Duodenal mucosa (tissue), 2 donors: ENCODE data around the gene POLL.
"Not testable (repeated sequence)": the region's sequence is repeated elsewhere in the genome, so short reads cannot be mapped to it uniquely, and the experiment has no call there.

Experiments used
- H3K27ac ChIP-seq: one replicate; pipeline ENCODE4 v1.7.0; 2013; ENCODE audit warnings: low read depth, low read length
- H3K27me3 ChIP-seq, 2 donors: one replicate each; pipeline ENCODE4 v1.7.0; 2013; ENCODE audit warnings: low read length in 2 of 2, control low read depth in 1 of 2; ENCODE audit not compliant: insufficient read depth in 2 of 2, control insufficient read depth in 1 of 2
- H3K36me3 ChIP-seq, 2 donors: one replicate each; pipeline ENCODE4 v1.7.0; 2013; ENCODE audit warnings: low read length in 2 of 2, control low read depth in 1 of 2; ENCODE audit not compliant: insufficient read depth in 2 of 2, control insufficient read depth in 1 of 2
- H3K4me1 ChIP-seq, 2 donors: one replicate each; pipeline ENCODE4 v1.7.0; 2013; ENCODE audit warnings: low read length in 2 of 2, control low read depth in 1 of 2; ENCODE audit not compliant: insufficient read depth in 2 of 2, control insufficient read depth in 1 of 2
- H3K4me3 ChIP-seq, 2 donors: one replicate each; pipeline ENCODE4 v1.7.0; 2013; ENCODE audit warnings: low read length in 2 of 2, low read depth in 1 of 2
- H3K9ac ChIP-seq, 2 donors: one replicate each; pipeline ENCODE4 v1.7.0; 2013; ENCODE audit warnings: low read length in 2 of 2, low read depth in 1 of 2
- H3K9me3 ChIP-seq, 2 donors: one replicate each; pipeline ENCODE4 v1.7.0; 2013; ENCODE audit warnings: low read length in 2 of 2, control low read depth in 1 of 2; ENCODE audit not compliant: control insufficient read depth in 1 of 2

Gene POLL

DNA sequence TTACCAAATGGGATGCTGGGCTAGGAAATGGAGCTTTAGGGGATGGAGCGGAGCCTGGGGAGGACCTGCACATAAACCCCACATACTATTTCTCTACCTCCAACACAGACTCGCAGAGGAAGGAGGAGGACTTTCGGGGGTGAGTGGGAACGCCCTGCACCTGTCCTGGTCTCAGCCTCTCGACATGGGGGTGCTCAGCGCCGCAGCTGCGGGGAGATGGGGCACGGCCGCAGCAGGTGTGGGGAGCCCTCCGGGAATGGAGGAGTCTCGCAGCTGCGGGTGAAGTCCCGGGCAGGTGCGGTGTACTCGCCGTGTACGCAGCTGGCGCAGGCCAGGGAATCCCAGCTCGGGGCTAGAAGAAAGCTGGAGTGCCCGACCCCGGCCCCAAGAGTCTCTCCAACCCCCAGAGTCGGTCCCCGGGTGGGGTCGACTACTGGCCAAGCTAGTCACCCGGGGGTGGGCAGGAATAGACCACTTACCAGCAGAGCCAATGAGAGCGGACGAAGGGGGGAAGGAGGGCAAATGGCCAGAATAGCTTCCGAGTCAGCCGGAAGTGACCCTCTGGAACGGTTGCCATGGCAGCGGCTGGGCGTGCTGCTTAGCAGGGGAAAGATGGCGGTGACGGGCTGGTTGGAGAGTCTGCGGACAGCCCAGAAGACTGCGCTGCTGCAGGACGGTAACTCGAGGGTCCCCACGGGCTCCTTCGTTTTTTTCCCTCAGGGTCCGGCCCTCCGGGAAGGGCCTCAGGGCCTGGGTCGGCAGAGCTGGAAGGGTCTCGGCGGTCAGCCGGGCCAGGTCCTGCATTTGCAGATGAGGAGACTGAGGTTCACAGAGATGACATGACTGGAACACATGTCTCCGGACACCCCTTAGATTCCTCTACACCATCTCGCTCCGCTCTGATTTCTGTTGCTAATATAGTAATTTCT, at the start of gene POLL, which contains the start of gene DPCD:
TSS of gene POLL (minus strand) at position 533 of the 929 bp plus-strand sequence. CDS start 897 bp downstream, outside the sequence.
TSS of gene DPCD (plus strand) at position 597 of the 929 bp plus-strand sequence. CDS start at position 613, 16 bp downstream.
- Histone ChIP-seq H3K36me3 (peaks cover 4 to 22% of the 10 kb centered on the region in 2 donors), H3K4me1 (peaks cover 19 to 24% of the 10 kb centered on the region in 2 donors), H3K27ac (no peak within 1 kb of the TSS), H3K27me3 (no peaks in the 10 kb centered on the region), H3K9ac (peak within 1 kb of the TSS; percentile 80 to 90), H3K9me3 (no peaks in the 10 kb centered on the region), H3K4me3 (peak within 1 kb of the TSS; percentile 99 to 100)

- H3K4me1 ChIP-seq, H3K27me3 ChIP-seq, H3K9ac ChIP-seq, H3K4me3 ChIP-seq, H3K27ac ChIP-seq, H3K9me3 ChIP-seq: not testable (repeated sequence)
- H3K36me3 ChIP-seq = peaks cover 4 to 22% of the 10 kb centered on the region in 2 donors
These were observed 45.5 kb upstream of the POLL start for GRCh38 chr10:101633510-101633909.

GRCh38 chr10:101631821-101632475, 43.9 kb upstream of the POLL start:
- Histone ChIP-seq H3K36me3 (peaks cover 7 to 13% of the 10 kb centered on the region in 2 donors), H3K4me1 (no peaks in the 10 kb centered on the region), H3K9ac (no peak overlapping the region), H3K27me3 (no peaks in the 10 kb centered on the region), H3K9me3 (no peaks in the 10 kb centered on the region), H3K4me3 (no peak overlapping the region), H3K27ac (no peak overlapping the region)

GRCh38 chr10:101630633-101630920, 42.5 kb upstream of the POLL start:
- H3K9ac ChIP-seq = no peak overlapping the region
- no peaks in the 10 kb centered on the region for H3K4me1 ChIP-seq
- no peaks in the 10 kb centered on the region for H3K9me3 ChIP-seq
- no peak overlapping the region for H3K27ac ChIP-seq
- H3K4me3 ChIP-seq = no peak overlapping the region
- H3K36me3 ChIP-seq = peaks cover 7 to 17% of the 10 kb centered on the region in 2 donors
- H3K27me3 ChIP-seq = no peaks in the 10 kb centered on the region

GRCh38 chr10:101629837-101630632, 42.0 kb upstream of the POLL start:
- Histone ChIP-seq H3K9me3 (no peaks in the 10 kb centered on the region), H3K27ac (no peak overlapping the region), H3K4me1 (no peaks in the 10 kb centered on the region), H3K9ac (no peak overlapping the region), H3K36me3 (peaks cover 7 to 17% of the 10 kb centered on the region in 2 donors), H3K4me3 (no peak overlapping the region), H3K27me3 (no peaks in the 10 kb centered on the region)

DNA sequence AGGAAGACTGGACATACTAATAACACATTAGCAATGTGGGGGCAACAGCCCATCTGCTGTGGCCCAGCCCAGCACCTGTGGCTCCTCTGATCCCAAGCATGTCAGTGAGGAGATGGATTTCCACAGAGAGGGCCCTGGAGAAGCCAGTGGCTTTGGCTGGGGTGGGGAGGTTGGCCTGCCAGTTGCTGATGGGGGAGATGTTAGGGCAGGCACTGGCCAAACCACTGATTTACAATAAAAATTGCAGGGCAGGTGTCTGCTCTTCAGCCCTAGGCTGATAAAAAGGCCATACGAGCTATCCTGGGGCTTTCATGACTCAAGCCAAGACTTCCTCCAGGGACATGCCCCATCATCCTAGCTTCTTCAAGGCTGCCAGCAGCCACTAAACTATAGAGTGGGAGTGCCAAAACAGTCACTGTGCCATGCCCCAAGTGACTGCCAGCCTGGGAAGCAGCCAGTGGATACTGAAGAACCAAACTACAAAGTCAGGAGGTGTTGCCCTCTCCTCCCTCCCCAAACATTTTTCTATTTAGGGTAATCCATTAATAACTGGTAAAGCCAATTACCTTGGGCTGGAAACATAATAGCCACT, 37.9 kb upstream of the POLL start:
- Histone ChIP-seq H3K36me3 (peaks cover 7 to 39% of the 10 kb centered on the region in 2 donors), H3K9me3 (no peaks in the 10 kb centered on the region), H3K27ac (no peak overlapping the region), H3K27me3 (no peaks in the 10 kb centered on the region), H3K9ac (no peak overlapping the region), H3K4me1 (no peaks in the 10 kb centered on the region), H3K4me3 (no peak overlapping the region)

GRCh38 chr10:101624526-101625102, 36.6 kb upstream of the POLL start:
- no peak overlapping the region for H3K27ac ChIP-seq
- H3K9ac ChIP-seq = no peak overlapping the region
- no peak overlapping the region for H3K4me3 ChIP-seq
- H3K27me3 ChIP-seq = no peaks in the 10 kb centered on the region
- H3K36me3 ChIP-seq = peaks cover 3 to 43% of the 10 kb centered on the region in 2 donors
- no peaks in the 10 kb centered on the region for H3K9me3 ChIP-seq
- no peaks in the 10 kb centered on the region for H3K4me1 ChIP-seq

DNA sequence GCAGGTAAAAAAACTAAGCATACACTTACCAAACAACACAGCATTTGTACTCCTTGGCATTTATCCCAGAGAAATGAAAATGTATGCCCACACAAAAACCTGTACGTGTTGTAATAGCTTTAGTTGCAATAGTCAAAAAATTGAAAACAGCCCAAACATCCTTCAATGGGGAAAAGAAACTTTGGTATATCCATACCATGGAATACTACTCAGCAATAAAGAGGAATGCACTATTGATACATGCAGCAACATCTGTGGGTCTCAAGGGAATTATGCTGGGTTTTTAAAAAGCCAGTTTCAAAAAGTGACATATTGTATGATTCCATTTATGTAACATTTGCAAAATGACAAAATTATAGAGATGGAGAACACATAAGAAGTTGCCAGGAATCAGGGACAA, 35.5 kb upstream of the POLL start:
- Histone ChIP-seq H3K27ac (no peak overlapping the region), H3K9me3 (no peaks in the 10 kb centered on the region), H3K27me3 (no peaks in the 10 kb centered on the region), H3K4me3 (no peak overlapping the region), H3K36me3 (peaks cover 3 to 51% of the 10 kb centered on the region in 2 donors), H3K4me1 (no peaks in the 10 kb centered on the region), H3K9ac (no peak overlapping the region)

GRCh38 chr10:101619983-101620382, 31.9 kb upstream of the POLL start:
- Histone ChIP-seq H3K4me3 (no peak overlapping the region), H3K4me1 (no peaks in the 10 kb centered on the region), H3K9ac (no peak overlapping the region), H3K27me3 (no peaks in the 10 kb centered on the region), H3K27ac (no peak overlapping the region), H3K9me3 (no peaks in the 10 kb centered on the region), H3K36me3 (peaks cover 9 to 64% of the 10 kb centered on the region in 2 donors)
